Brain pericyte (primary cell): ENCODE data around the gene PDGFB.
"Not testable (repeated sequence)": the region's sequence is repeated elsewhere in the genome, so short reads cannot be mapped to it uniquely, and the experiment has no call there.

Source experiments
- DNase-seq: peaks from one replicate; pipeline ENCODE4 v3.0.0-alpha.2; 2012; ENCODE audit warnings: low read depth, low spot score

Gene PDGFB

DNA sequence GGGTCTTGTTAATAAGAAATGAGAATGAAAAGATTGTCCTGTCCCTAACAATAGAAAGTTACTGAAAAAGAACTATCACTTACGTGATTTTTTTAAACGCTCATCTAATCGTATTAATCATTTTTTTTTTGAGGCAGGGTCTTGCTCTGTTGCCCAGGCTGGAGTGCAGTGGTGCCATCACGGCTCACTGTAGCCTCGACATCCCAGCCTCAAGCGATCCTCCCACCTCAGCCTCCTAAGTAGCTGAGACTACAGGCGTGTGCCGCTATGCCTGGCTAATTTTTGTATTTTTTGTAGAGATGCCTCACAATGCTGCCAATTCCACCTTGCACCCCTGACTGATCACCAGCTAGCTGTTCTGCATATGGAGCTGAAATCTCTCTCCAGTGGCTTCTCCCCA, 15.7 kb downstream of the PDGFB start:
- no peak for DNase-seq

DNA sequence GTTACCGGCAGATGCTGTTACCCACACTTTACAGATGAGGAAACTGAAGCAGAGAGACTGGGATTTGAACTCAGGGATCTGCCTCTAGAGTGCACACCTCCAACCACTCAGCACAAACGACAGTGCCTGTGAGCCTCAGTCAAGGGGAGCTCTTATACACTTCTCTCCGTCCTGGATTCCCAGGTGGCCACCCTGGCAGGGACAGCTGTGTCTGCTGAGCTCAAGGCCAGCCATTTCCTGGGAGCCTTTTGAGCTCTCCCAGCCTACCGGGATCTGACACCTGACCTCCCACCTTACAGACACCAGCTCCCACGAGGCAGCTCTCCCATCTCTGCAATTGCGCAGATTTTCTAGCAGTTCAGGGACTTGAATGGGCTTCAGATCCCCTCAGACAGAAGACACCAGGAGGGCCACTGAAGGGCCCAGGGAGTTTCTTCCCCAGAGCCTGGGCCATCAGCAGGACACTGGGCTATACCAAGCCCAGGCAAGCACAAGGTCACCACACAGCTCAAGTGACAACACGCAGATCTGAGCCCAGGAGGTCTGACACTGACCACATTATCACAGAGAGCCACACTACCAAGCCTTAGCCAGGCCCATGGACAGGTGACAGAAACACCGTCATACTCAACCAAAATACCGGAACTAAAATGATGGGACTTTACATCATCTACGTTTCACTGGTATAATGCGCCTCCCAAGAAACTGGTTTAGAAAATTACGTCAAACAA, 17.1 kb downstream of the PDGFB start:
- no peak for DNase-seq

DNA sequence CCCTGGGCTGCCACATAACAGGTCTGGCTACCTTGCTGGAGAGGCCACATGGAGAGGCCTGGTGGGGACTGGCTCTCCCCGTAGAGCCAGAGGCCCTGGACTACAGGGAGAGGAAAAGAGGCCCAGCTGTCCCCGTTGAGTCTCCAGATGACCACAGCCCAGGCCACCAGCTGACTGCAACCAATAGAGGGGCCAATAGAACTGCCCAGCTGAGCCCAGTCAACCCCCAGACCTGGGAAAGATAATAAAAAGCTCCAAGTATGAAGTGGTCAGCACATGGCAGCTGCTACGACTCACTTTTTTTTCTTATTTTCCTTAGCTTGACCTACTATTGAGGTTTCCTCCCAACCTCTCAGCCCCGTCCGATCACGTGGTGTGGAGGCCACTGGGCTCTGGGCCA, 18.4 kb downstream of the PDGFB start:
- no peak for DNase-seq

DNA sequence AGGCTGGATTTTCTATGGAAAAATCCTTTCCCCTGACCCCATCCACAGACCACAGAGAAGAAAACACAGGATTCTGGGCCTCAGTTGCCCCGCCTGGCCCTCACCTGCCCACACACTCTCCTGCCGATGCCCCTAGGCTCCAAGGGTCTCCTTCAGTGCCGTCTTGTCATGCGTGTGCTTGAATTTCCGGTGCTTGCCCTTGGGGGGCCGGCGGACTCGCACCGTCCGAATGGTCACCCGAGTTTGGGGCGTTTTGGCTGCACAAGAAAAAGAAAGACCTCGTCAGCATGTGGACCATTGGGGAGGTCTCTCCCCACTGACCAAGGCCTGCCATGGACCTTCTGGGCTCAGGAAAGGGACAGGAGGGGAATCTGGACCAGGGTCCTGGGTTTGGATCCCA, 19.2 kb downstream of the PDGFB start:
- DNase-seq, result no peak

DNA sequence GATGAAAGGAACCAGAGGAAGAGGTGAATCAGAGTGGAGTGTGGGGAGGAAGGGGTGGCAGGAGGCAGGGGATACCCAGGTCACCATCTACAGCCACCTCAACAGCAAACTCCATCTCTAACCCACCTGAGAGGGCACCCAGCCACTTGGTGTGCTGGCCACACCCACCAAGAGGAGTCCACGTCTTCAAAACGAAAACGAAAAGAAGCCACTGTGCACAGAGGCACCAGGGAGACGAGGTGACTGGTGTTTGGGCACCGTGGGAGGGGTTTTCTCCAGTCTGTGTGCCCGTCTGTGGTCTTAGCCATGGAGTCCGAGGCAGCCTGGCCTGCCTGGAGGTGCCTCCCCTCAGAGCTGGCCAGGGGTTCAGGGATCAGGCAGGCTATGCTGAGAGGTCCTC, 20.2 kb downstream of the PDGFB start:
- DNase-seq, result no peak

DNA sequence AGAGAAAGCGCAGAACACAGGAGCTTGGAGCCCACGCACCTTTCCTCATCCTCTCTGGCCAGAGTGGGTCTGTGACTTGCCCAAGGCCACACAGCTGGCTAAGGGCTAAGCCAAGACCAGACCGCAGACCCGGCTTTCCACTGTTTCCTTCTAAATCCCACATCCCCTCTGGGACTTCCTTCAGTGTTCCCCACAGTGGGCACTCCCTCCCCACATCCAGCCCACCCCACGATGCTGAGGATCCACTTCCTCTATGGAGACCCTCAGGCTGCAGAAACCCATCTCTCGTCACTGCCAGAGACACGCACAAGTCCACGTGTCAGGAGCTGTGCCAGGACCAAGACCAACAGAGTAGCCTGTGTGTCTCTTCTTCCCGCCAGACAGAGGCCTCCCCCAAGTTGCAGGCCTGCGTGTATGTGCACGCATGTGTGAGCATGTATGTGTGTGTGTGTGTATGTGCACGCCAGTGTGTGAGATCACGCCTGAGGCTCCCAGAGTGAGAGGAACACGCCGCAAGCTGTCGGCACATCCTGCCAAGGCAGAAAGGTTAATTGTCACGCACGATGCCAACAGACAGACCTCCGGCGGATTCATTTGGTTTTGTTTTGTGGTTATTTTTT, 21.6 kb downstream of the PDGFB start:
- DNase-seq, result no peak

DNA sequence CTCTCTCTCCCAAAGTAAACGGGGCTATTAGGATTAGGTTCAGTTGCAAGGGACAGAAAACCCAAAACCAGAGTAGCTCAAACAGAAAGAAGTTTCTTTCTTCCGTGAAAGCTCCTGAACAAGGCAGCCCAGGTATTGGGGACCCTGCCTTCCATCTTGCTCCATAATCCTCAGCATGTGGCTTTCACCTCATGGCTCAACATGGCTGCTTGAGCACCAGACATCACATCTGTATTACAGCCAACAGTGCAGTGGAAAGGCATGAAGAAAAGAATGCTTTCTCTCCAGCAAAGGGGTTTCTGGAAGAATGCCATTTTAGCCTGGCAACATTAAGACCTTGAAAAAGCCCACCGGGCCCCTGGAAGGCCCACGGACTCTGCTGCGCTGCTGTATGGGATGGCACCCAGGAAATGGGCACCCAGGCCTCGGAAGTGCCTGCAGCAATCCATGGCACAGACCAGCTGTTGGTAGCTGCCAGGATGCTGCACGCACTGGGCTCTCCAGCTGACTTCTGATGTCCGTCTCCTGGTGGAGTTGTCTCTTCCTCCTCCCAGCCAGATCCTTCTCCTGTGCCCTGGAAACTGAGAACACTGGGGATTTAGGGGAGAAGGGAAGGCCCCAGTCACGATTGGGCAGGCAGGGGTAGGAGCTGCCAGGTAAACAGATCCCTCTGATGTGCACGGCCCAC, 22.6 kb downstream of the PDGFB start:
- no peak for DNase-seq

DNA sequence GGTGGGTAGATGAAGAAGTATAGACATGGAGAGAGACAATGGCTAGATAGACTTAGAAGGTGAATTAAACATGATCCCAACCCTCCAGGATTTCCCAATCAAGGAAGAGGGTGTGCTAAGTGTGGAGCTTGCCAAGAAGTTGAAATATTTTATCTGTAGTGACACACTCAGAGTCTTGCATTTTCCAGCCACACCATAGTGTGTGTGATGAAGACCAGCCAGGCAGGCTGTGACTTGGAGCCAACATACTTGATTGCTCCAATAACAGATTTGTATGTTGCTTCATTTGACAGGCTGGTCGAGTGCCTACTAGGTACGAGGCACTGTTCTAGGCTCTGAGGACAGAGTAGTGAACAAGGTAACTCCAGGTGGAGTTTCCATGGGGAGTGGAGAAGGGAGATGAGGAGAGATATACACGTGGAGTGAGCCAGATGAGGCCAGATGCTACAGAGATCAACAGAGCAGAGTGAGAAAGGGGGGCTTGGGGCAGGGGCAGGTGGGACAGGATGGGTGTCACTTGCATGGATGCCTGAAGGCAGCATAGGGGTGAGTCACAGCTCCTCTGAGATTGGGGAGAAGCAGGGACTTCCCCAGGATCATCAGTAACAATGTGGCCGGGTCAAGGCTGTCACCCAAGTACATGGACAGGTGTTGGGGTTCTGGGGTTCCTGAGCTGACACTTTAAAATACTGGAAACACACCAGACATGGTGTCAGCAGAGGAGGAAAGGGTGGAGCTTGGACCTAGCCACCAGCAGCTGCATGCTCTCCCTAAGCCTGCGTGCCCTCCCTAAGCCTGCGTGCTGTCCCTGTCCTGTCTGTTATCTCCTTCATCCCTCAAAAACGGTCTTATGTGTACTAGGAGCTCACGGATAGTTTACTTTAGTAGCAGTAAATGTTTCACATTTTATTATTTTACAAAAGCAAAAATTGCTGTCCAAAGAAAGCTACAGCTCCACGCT, 23.6 kb downstream of the PDGFB start:
- DNase-seq, result no peak

DNA sequence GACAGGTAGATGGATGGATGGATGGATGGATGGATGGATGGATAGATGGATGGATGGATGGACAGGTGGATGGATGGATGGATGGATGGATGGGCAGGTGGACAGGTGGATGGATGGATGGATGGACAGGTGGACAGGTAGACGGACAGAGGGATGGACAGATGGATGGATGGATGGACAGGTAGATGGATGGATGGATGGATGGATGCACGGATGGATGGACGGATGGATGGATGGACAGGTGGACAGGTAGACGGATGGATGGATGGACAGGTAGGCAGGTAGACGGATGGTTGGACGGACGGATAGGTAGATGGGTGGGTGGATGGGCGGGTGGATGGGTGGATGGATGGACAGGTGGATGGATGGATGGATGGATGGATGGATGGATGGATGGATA, 24.3 kb downstream of the PDGFB start:
- DNase-seq, result no peak

DNA sequence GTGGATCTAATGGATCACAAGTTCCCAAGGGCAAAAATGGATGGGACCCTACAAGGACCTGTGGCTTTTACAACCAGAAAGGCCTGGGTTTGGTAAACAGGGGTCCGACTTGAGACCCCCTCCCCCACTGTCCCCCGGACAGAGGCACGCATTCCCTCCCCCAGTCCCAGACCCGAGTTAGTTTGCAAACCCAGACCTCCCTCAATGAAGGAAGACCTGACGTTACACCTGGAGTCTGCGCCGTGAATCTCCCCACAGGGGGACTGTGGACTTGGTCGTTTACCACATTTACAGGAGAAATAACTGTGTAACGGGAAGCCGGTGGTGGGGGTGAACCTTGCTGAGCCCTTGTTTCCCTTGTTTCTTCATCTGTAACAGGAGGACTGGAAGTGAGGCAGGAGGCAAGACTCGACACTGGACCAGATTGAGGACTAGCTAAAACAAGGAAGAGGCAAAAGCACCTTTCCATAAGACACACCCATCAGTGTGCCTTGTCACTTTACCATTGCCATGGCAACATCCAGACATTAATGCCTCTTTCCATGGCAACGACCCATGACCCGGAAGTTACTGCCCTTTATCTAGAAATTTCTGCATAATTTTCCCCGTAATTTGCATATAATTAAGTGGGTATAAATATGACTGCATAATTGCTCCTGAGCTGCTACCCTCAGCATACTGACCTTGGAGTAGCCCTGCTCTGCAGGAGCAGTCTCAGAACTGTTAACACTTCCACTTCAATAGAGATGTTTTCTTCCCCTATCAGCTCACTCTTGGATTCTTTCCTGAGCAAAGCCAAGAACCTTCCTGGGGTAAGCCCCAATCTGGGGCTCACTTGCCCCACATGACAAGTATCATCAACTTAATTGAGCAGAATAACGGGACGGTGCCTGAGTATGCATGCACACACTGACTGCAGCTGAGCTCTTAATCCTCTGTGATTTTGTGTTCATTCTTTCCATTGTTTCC, 25.4 kb downstream of the PDGFB start:
- no peak for DNase-seq

DNA sequence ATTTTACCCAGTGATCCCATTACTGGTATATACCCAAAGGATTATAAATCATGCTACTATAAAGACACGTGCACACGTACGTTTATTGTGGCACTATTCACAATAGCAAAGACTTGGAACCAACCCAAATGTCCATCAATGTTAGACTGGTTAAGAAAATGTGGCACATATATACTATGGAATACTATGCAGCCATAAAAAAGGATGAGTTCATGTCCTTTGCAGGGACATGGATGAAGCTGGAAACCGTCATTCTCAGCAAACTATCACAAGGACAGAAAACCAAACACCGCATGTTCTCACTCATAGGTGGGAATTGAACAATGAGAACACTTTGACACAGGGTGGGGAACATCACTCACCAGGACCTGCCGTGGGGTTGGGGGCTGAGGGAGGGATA, 26.4 kb downstream of the PDGFB start:
- DNase-seq, result not testable (repeated sequence)

DNA sequence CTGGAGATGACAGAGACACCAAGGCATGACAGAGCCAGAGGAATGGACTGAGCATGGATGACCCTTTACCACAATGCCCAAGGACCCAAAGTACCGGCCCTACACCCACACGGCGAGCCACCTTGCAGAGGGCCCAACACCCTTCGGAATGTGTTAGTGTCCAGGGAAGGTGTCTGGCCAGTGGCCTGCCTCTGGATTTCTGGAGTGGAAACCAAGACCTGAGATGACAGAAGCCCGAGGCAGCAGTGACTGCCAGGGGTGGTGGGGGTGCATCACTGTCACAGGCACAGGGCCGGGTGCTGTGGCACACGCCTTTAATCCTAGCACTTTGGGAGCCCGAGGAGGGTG, 28.7 kb downstream of the PDGFB start:
- DNase-seq, result no peak

DNA sequence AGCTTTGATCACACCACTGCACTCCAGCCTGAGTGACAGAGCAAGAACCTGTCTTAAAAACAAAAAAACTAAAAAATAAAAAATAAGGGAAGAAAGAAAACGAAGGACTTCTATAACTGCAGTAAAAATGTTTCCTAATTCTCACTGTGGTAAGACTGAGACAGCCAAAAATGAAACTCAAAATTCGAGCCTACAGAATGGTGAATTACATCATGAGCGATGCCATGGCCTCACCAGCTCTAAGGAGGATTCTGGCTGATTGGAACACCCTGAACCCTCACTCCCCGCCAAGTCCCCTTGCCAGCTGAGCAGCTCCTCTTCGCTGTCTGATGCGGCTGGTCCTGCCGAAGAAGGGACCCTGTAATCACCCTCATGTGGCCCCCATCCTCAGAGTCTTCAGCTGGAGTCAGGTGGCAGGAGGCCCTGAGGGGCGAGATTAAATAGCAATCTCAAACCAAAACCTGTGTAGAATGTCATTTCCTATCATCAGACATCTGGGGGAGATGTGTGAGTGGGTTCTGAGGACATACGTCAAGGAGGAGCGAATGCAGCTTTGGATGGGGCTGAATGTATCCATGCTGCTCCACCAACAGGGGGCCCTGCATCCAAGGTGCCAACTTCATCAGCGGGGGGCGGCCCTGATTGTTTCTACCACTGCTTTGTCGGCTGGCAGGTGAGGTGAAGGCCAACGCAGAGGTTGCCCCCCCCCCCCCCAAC, 29.2 kb downstream of the PDGFB start:
- DNase-seq, result no peak

DNA sequence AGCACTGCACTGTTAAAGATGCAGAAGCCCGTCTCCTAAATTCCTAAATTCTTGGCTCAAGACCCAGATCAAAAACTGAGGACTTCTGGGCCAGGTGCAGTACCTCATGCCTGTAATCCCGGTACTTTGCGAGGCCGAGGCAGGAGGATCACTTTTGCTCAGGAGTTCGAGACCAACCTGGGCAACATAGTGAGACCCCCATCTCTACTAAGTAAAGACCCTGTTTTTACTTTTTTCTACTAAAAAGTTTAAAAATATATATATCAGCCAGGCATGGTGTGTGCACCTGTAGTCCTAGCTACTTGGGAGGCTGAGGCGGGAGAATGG, 29.7 kb downstream of the PDGFB start:
- no peak for DNase-seq

DNA sequence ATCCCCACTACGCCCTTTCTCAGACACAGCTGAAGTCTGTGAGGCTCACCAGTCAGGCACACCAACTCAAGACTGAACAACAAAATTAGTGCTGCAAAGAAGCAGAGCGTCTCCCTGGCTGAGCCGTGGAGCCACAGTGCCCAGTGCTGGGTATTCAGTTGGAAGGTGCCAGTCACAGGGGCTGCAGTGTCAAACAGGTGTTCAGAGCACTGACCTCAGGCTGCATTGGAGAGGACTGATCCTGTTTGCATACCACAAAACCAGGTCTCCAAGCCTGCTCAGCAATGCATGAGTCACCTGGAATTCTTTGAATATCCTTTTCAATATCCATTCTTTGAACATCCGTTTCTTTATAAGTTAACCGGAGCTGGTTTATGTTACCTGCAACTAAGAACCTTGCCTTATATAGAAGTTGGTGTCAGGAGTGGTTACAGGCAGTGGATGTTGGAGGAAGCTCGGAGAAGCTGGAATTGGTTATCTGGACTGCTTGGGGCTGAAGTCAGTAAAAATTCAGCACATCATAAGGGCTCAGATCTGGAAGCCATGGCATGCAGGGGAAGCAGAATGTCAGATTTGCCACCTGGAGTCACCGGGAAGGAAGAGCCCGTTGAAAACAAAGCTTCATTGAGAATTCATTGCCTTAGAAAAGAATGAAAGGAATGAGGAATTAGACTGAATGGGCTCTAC, 30.3 kb downstream of the PDGFB start:
- no peak for DNase-seq

DNA sequence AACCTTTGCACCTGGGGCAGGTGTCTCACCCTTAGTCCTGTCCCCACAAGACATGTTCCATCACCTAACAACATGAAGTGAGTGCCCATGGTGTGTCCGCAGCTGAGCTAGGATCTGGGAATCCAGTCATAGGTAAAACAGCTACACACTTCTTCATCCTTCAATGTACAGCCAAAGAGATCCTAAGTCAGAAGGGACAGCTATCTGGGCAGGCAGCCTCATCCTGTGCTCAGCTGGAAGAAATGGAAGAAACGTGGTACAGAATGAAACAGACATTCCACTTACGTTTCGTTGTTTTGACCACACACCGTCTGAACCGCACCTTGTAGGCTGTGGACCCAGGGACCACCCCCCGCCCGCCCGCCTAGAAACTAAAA, 30.8 kb downstream of the PDGFB start:
- no peak for DNase-seq

DNA sequence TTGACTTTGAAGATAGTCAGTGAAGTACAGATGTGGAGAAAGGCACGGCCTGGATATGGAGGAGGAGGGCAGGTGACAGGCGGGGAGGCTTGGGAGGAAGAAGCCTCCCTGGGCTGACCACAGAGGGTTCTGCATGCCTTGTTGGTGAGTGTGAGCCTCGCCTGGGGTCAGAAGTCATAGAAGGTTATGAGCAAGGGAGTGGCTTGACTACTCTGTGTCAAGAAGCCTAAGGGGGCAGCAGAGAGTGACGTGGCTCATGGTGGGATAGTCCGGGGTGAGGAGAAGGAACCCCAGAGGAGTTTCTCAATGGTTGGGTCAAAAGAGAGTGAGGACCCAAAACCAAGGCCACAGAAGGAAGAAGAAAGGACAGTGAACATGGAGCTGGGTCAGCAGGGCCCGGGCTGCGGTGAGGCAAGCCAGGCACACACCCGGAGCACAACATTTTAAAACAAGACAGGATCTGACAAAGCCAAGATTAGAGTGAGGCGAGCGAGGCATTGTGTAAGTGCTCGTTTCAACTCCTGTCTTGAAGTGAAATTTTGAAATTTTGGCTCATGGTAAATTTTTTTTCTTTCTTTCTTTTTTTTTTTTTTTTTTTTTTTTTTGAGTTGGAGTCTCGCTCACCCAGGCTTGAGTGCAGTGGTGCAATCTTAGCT, 31.9 kb downstream of the PDGFB start:
- DNase-seq, result no peak

DNA sequence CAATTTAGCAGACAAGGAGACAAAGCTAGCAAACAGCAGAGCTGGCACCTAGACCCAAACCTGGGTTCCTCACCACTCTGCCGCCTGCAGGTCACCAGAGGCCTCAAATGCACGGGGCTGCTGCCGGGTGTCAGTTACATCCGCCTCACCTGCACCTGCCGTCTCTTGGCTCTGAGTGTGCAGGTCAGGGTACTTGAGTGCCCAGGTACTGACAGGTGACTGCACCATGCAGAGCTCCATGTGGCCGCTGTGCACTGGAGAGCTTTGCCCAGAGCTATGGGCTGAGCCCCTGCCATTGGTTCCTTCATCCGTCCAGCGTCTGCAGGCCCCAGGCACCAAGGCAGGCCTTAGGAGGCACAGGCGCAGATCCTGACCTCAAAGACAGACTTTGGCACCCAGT, 35.0 kb downstream of the PDGFB start:
- DNase-seq, result no peak

DNA sequence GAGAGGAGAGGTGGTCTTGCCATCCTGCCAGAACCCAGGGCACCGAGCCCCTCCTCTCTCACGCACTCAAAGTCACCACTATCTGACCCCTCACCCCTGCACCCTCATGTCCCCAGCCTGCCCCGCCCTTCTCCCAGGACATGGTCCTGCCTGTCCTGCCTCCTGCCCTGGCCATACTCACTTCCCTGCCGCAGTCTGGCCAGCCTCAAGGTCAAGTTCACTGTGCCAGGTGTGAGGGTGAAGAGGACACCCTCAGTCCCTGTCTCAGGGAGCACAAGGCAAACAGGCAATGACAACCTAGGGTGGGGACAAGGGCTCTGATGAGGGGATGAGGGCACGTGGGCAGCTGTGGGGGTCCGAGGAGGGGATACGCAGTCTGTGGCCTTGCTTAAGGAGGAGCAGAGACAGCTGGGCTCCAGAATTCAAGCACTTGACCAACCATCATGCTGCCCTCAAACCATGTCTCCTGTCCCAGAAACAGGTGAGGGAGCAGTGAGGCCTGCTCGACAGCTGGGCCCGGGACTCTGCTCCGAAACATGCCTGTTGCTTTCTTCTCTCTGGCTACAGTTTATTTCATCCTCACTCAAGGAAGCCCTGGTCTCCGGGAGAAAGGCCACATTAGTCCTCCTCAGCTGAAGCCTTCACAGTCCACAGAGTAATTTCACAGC, 36.6 kb downstream of the PDGFB start:
- no peak for DNase-seq
